Heart left ventricle (tissue), 13 donors: ENCODE measurements around the gene SNAP29.

ENCODE experiments used
- CTCF ChIP-seq, 12 donors: fragments of 200-600 bp; sonication (generic) in 4 of 12; IDR thresholded peaks; one replicate each; pipeline versions ENCODE4 v1.5.0 to v1.8.0; 2018 to 2022; ENCODE audit warnings: antibody characterized with exemption in 12 of 12, mild to moderate bottlenecking in 5 of 12
- POLR2A ChIP-seq, 2 donors: fragments of 450-650 bp; IDR thresholded peaks; one replicate each; pipeline ENCODE4 v1.6.1; 2017; ENCODE audit warnings: antibody characterized with exemption in 2 of 2, mild to moderate bottlenecking in 2 of 2, moderate library complexity in 2 of 2
- donor health status: ischemic (EF 13 %, LVEDD 7.1; RV severe dilation, severe dysfunction).
- donor health status: DM: no; HTN: yes; CAD: no.
- donor health status: DM: no; HTN: no; CAD: no.
- donor health status: ischemic (EF 25% LVEDD 6.9; RV normal size, moderate dysfunction).
- donor health status: ischemic (EF 25% LVEDD 5.7; RV mildly dilated, moderate dysfunction).
- donor health status: ischemic (EF 35%, LVEDD 5.7; RV mildly dilated, moderate dysfunction).
- donor health status: nonischemic (EF 11% LVEDD 7.7; RV severe dilation, severe dysfunction).
- donor health status: DM: yes; HTN: yes; CAD: no.
- donor health status: PGD.
- donor health status: ischemic (EF 29% LVEDD 5.4; RV normal size, mild dysfunction).
- donor health status: nonischemic (EF 23%, LVEDD 6.1; RV moderate dilation, normal function).

DNA sequence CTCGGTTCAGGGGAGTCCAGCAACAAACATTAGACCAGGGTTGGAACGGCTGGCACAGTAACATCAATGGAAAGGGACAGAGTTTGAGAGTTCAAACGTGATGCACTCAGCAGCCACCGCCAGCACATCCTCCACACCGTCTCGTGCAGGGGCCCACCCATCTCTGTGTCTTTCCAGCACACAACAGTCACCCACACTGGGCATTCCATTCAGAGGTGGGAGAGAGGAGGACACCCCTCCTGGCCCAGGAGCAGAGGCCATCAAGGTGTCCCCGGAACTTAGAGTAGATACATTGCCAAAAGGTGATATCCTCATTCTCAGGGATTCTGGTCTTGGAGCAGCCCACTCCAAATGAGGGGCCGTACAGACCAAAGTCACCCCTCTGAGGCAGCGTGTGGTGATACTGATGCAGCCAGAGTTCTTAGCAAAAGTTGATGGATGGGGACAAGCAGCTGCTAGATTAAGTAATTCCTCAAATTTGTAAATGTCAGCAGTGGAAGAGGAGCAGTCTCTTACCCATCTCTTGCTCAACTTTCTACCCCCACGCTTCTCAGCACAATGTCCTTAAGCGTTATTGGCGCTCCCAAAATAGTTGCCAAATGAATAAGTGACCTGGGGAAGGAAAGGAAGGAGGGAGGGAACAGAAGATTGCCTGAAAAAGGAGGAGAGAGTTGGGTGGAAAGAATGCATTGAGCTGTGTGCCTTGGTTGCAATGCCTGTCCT is 5.5 kb downstream of the SNAP29 start:
- TF ChIP-seq CTCF (IDR thresholded peaks at IDR 0.05): no peak
- TF ChIP-seq POLR2A (IDR thresholded peaks at IDR 0.05): no peak
